Duodenal mucosa (tissue), 2 donors: ENCODE data around the gene PRR33.
"Not testable (repeated sequence)": the region's sequence is repeated elsewhere in the genome, so short reads cannot be mapped to it uniquely, and the experiment has no call there.

Experiments
- H3K27ac ChIP-seq: one replicate; pipeline ENCODE4 v1.7.0; 2013; ENCODE audit warnings: low read depth, low read length
- H3K27me3 ChIP-seq, 2 donors: one replicate each; pipeline ENCODE4 v1.7.0; 2013; ENCODE audit warnings: low read length in 2 of 2, control low read depth in 1 of 2; ENCODE audit not compliant: insufficient read depth in 2 of 2, control insufficient read depth in 1 of 2
- H3K36me3 ChIP-seq, 2 donors: one replicate each; pipeline ENCODE4 v1.7.0; 2013; ENCODE audit warnings: low read length in 2 of 2, control low read depth in 1 of 2; ENCODE audit not compliant: insufficient read depth in 2 of 2, control insufficient read depth in 1 of 2
- H3K4me1 ChIP-seq, 2 donors: one replicate each; pipeline ENCODE4 v1.7.0; 2013; ENCODE audit warnings: low read length in 2 of 2, control low read depth in 1 of 2; ENCODE audit not compliant: insufficient read depth in 2 of 2, control insufficient read depth in 1 of 2
- H3K4me3 ChIP-seq, 2 donors: one replicate each; pipeline ENCODE4 v1.7.0; 2013; ENCODE audit warnings: low read length in 2 of 2, low read depth in 1 of 2
- H3K9ac ChIP-seq, 2 donors: one replicate each; pipeline ENCODE4 v1.7.0; 2013; ENCODE audit warnings: low read length in 2 of 2, low read depth in 1 of 2
- H3K9me3 ChIP-seq, 2 donors: one replicate each; pipeline ENCODE4 v1.7.0; 2013; ENCODE audit warnings: low read length in 2 of 2, control low read depth in 1 of 2; ENCODE audit not compliant: control insufficient read depth in 1 of 2

PRR33 gene

GRCh38 chr11:1888347-1888753, 3.3 kb downstream of the PRR33 start:
- peaks cover 0 to 3% of the 10 kb centered on the region in 2 donors for H3K4me1 ChIP-seq
- H3K36me3 ChIP-seq: peaks cover 0 to 26% of the 10 kb centered on the region in 2 donors
- no peak overlapping the region for H3K27ac ChIP-seq
- no peak overlapping the region for H3K9ac ChIP-seq
- no peaks in the 10 kb centered on the region for H3K27me3 ChIP-seq
- H3K4me3 ChIP-seq: no peak overlapping the region
- H3K9me3 ChIP-seq: no peaks in the 10 kb centered on the region

GRCh38 chr11:1887451-1888346, 4.0 kb downstream of the PRR33 start:
- Histone ChIP-seq H3K27ac (no peak overlapping the region), H3K9ac (no peak overlapping the region), H3K27me3 (no peaks in the 10 kb centered on the region), H3K9me3 (no peaks in the 10 kb centered on the region), H3K36me3 (peaks cover 0 to 26% of the 10 kb centered on the region in 2 donors), H3K4me3 (no peak overlapping the region), H3K4me1 (peaks cover 0 to 3% of the 10 kb centered on the region in 2 donors)

GRCh38 chr11:1886551-1886950, 5.1 kb downstream of the PRR33 start:
- not testable (repeated sequence) for H3K27ac ChIP-seq, H3K9ac ChIP-seq, H3K27me3 ChIP-seq, H3K4me3 ChIP-seq, H3K9me3 ChIP-seq, H3K4me1 ChIP-seq
- peaks cover 0 to 26% of the 10 kb centered on the region in 2 donors for H3K36me3 ChIP-seq

- Histone ChIP-seq H3K9ac (no peak overlapping the region), H3K36me3 (peaks cover 0 to 26% of the 10 kb centered on the region in 2 donors), H3K9me3 (no peaks in the 10 kb centered on the region), H3K27ac (no peak overlapping the region), H3K4me1 (peaks cover 0 to 7% of the 10 kb centered on the region in 2 donors), H3K27me3 (no peaks in the 10 kb centered on the region), H3K4me3 (no peak overlapping the region)
These were observed 7.4 kb downstream of the PRR33 start for GRCh38 chr11:1884303-1884700.

GRCh38 chr11:1883346-1884302, 8.1 kb downstream of the PRR33 start:
- Histone ChIP-seq H3K9me3 (no peaks in the 10 kb centered on the region), H3K4me1 (peaks cover 0 to 4% of the 10 kb centered on the region in 2 donors), H3K9ac (no peak overlapping the region), H3K4me3 (no peak overlapping the region), H3K27ac (no peak overlapping the region), H3K27me3 (no peaks in the 10 kb centered on the region), H3K36me3 (peaks cover 0 to 26% of the 10 kb centered on the region in 2 donors)

GRCh38 chr11:1882265-1883238, 9.1 kb downstream of the PRR33 start:
- Histone ChIP-seq H3K9me3 (no peaks in the 10 kb centered on the region), H3K9ac (no peak overlapping the region), H3K4me1 (peaks cover 0 to 6% of the 10 kb centered on the region in 2 donors), H3K27me3 (no peaks in the 10 kb centered on the region), H3K36me3 (peaks cover 0 to 26% of the 10 kb centered on the region in 2 donors), H3K4me3 (no peak overlapping the region), H3K27ac (no peak overlapping the region)

GRCh38 chr11:1881442-1882264, 10.0 kb downstream of the PRR33 start:
- Histone ChIP-seq H3K9ac (no peak overlapping the region), H3K9me3 (no peaks in the 10 kb centered on the region), H3K27ac (no peak overlapping the region), H3K4me3 (no peak overlapping the region), H3K36me3 (peaks cover 0 to 26% of the 10 kb centered on the region in 2 donors), H3K27me3 (no peaks in the 10 kb centered on the region), H3K4me1 (peaks cover 0 to 8% of the 10 kb centered on the region in 2 donors)

GRCh38 chr11:1880746-1881441, 10.8 kb downstream of the PRR33 start:
- Histone ChIP-seq H3K4me1 (peaks cover 0 to 8% of the 10 kb centered on the region in 2 donors), H3K9ac (no peak overlapping the region), H3K27me3 (no peaks in the 10 kb centered on the region), H3K4me3 (no peak overlapping the region), H3K27ac (peak overlapping the region; percentile 50), H3K9me3 (no peaks in the 10 kb centered on the region), H3K36me3 (peaks cover 0 to 19% of the 10 kb centered on the region in 2 donors)
